GM21786 (cell line): ENCODE measurements around the gene SPPL2C.

ENCODE experiments used
- ATAC-seq: cut with Tn5 transposase; IDR thresholded peaks from one replicate; pipeline ENCODE4 v1.9.1; 2021; ENCODE audit not compliant: unreplicated experiment

Gene SPPL2C

GRCh38 chr17:45828582-45829133 lies 16.0 kb upstream of the SPPL2C start:
- no peak for ATAC-seq

GRCh38 chr17:45833920-45834319 lies 10.8 kb upstream of the SPPL2C start:
- ATAC-seq = no peak

- no peak for ATAC-seq
Measured at GRCh38 chr17:45834471-45835396, 9.9 kb upstream of the SPPL2C start.

GRCh38 chr17:45835481-45835880 lies 9.2 kb upstream of the SPPL2C start:
- ATAC-seq = no peak

- no peak for ATAC-seq
Measured at GRCh38 chr17:45836047-45837044, 8.3 kb upstream of the SPPL2C start.

- no peak for ATAC-seq
Measured at GRCh38 chr17:45837187-45837586, 7.5 kb upstream of the SPPL2C start.

- no peak for ATAC-seq
Measured at GRCh38 chr17:45837603-45838002, 7.1 kb upstream of the SPPL2C start.

GRCh38 chr17:45838751-45839295 lies 5.9 kb upstream of the SPPL2C start:
- ATAC-seq = no peak

- ATAC-seq = no peak
Measured at GRCh38 chr17:45839442-45839841, 5.2 kb upstream of the SPPL2C start.

GRCh38 chr17:45841186-45841585 lies 3.5 kb upstream of the SPPL2C start:
- no peak for ATAC-seq

GRCh38 chr17:45841883-45842525 lies 2.7 kb upstream of the SPPL2C start:
- no peak for ATAC-seq

- ATAC-seq = no peak
Measured at GRCh38 chr17:45843722-45844121, 959 bp upstream of the SPPL2C start.

GRCh38 chr17:45845376-45846185 lies 900 bp downstream of the SPPL2C start:
- ATAC-seq = no peak

- no peak for ATAC-seq
Measured at GRCh38 chr17:45846223-45846622, 1.5 kb downstream of the SPPL2C start.

- no peak for ATAC-seq
Measured at GRCh38 chr17:45846646-45847045, 2.0 kb downstream of the SPPL2C start.

- ATAC-seq = no peak
Measured at GRCh38 chr17:45847101-45847500, 2.4 kb downstream of the SPPL2C start.

GRCh38 chr17:45847747-45848146 lies 3.1 kb downstream of the SPPL2C start:
- no peak for ATAC-seq

- no peak for ATAC-seq
Measured at GRCh38 chr17:45848405-45848804, 3.7 kb downstream of the SPPL2C start.

- no peak for ATAC-seq
Measured at GRCh38 chr17:45848868-45849535, 4.3 kb downstream of the SPPL2C start.
